H7 (cell line): ENCODE results near the gene EPS8L1. TPM values are rescaled to one million over a fixed set of nuclear protein-coding genes. Genes with fewer than 3 reads are reported as not detected.
A peak's percentile ranks its signal among the peaks of the same experiment; 100 is the strongest.

Experiments used
- DNase-seq: peaks from one replicate; pipeline ENCODE4 v3.0.0; 2012
- H3K27me3 ChIP-seq: 2 replicates; pipeline ENCODE4 v1.6.0; 2011; ENCODE audit warnings: mild to moderate bottlenecking, low read length; ENCODE audit not compliant: control insufficient read depth, insufficient read depth
- H3K36me3 ChIP-seq: replicated peaks from 2 replicates; pipeline ENCODE4 v1.5.1; 2011; ENCODE audit warnings: low read length; ENCODE audit not compliant: control insufficient read depth, insufficient read depth
- H3K4me3 ChIP-seq: 2 replicates; pipeline ENCODE4 v1.5.1; 2011; ENCODE audit warnings: low read depth, mild to moderate bottlenecking, control low read depth, low read length, moderate library complexity; ENCODE audit not compliant: insufficient read depth
- total RNA-seq: library from RNA; depleted of rRNA; stranded (reverse); fragments of >200 nt; shearing (Covaris generic); gene quantifications from 2 replicates; pipeline ENCODE4 v1.2.3, GENCODE V29; 2014

The EPS8L1 gene
- total RNA-seq, 1 experiment from 2014 or later: 20.0 TPM

GRCh38 chr19:55091126-55091910 lies 15.6 kb downstream of the EPS8L1 start:
- no peak for DNase-seq
- Histone ChIP-seq H3K4me3 (no peak overlapping the region; the same call in 1 of the 2 replicates), H3K36me3 (no peaks in the 10 kb centered on the region; the same call in 1 of the 2 replicates), H3K27me3 (peaks cover 15% of the 10 kb centered on the region)

- Histone ChIP-seq H3K4me3 (peak overlapping the region; percentile 58), H3K27me3 (peaks cover 11% of the 10 kb centered on the region)
- DNase-seq: peak; percentile 99
These were observed 16.3 kb downstream of the EPS8L1 start for GRCh38 chr19:55091955-55092354.

GRCh38 chr19:55092423-55093318 lies 17.0 kb downstream of the EPS8L1 start:
- Histone ChIP-seq H3K4me3 (peak overlapping the region; percentile 58), H3K27me3 (peaks cover 7% of the 10 kb centered on the region; the same call in 1 of the 2 replicates), H3K36me3 (no peaks in the 10 kb centered on the region; the same call in 1 of the 2 replicates)
- peak; percentile 97 for DNase-seq

More at GRCh38 chr19:55091955-55092354, 16.3 kb downstream of the EPS8L1 start:
- no peaks in the 10 kb centered on the region; the same call in 1 of the 2 replicates for H3K36me3 ChIP-seq

DNA sequence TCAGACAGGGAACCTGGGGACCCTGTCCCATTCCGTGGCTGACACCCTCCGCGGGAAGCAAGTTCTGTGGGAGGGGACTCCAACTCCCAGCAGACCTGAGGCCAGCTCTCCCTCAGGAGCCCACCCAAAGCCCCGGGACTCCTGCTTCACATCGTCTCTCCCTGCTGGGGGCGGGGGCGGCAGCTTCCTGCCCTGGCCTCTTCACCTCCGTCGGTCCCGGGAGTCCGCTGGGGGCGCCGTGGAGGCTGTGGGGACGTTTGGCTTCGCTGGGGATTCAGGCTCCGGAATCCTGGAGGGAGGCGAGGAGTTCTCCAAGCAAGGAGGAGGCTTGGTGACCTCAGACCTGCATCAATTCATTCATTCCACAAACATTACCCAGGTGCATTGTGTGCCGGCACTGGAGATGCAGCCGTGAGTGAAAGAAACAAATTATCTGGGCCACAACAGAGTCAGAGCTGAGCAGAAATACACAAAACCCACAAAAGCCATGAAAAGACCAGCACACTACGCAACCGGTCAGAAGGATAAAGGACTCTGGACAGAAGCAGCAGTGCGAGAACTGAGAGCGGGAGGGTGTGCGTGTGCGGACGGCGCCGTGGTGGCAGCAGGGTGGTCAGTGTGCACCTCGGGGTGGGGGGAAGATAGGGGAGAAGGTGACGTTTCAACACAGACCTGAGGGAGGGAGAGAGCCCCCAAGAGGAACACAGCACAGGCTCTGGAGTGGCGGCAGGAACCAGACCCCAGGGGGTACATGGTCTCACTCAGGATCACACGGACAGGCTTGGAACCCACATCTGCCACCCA lies 19.0 kb downstream of the EPS8L1 start:
- peak; percentile 90 for DNase-seq
- Histone ChIP-seq H3K27me3 (no peaks in the 10 kb centered on the region), H3K36me3 (no peaks in the 10 kb centered on the region; the same call in 1 of the 2 replicates), H3K4me3 (no peak overlapping the region)

GRCh38 chr19:55095260-55096060 lies 19.8 kb downstream of the EPS8L1 start:
- no peaks in the 10 kb centered on the region for H3K27me3 ChIP-seq
- H3K4me3 ChIP-seq: no peak overlapping the region
- no peaks in the 10 kb centered on the region; the same call in 1 of the 2 replicates for H3K36me3 ChIP-seq
- peak; percentile 82 for DNase-seq

DNA sequence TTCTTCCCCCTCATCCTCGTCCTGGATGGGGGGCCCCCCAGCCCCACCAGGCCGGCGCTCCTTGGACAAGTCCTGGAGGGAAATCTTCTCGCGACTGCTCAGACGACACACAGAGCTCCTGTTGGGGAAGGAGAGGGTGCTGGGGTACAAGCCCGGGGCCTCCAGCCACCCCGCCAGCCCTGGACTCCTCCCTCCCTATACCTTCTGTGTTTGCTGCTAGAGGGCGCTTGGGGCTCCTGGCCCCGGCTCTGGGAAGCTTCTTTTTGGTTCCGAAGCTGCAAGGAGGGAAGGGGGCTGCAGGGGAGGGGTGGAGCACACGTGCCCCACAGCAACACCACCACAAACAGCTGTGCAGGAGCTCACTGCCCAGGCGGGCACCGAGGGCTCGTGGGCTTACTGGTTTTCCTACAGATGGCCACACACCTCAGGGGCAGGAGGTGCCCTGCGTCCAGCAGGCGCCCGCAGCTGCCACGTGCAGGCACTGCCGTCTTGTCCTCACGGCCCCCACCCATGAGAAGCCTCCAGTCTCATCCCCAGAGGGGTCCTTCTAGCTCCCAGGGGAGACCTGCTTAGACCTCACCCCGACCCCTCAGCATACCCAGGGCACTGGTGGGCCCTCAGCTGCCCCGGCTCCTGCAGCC lies 20.5 kb downstream of the EPS8L1 start:
- peak; percentile 86 for DNase-seq
- H3K36me3 ChIP-seq: no peaks in the 10 kb centered on the region; the same call in 1 of the 2 replicates
- H3K4me3 ChIP-seq: no peak overlapping the region
- H3K27me3 ChIP-seq: no peaks in the 10 kb centered on the region

GRCh38 chr19:55097864-55098715 lies 22.4 kb downstream of the EPS8L1 start:
- peak; percentile 46 for DNase-seq
- no peak overlapping the region for H3K4me3 ChIP-seq
- H3K36me3 ChIP-seq: no peaks in the 10 kb centered on the region

GRCh38 chr19:55098716-55099556 lies 23.3 kb downstream of the EPS8L1 start:
- H3K36me3 ChIP-seq: peaks cover 2% of the 10 kb centered on the region
- DNase-seq: peak; percentile 80
- no peaks in the 10 kb centered on the region for H3K27me3 ChIP-seq
- no peak overlapping the region for H3K4me3 ChIP-seq

More at GRCh38 chr19:55097864-55098715, 22.4 kb downstream of the EPS8L1 start:
- no peaks in the 10 kb centered on the region for H3K27me3 ChIP-seq

GRCh38 chr19:55099557-55100506 lies 24.2 kb downstream of the EPS8L1 start:
- H3K36me3 ChIP-seq: peaks cover 2% of the 10 kb centered on the region
- DNase-seq: peak; percentile 82
- H3K27me3 ChIP-seq: no peaks in the 10 kb centered on the region
- H3K4me3 ChIP-seq: no peak overlapping the region

DNA sequence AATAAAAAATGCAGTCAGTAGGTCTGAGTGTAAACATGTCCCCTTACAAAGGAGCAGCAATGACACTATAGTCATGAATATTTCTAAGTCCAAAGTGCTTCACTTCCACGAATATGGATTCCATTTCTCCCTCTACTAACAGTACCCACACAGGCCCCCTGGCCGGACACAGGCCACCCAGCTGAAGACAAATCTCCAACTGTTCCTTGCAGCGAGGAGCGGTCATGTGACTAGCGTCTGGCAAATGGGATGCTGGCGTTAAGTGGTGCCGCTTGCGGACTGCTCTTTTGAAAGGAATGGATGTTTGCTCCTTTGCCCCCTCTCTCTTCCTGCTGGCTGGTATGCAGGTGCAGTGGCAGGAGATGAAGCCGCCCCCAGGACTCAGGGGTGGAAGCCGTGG lies 25.6 kb downstream of the EPS8L1 start:
- H3K4me3 ChIP-seq: no peak overlapping the region
- DNase-seq: no peak
- no peaks in the 10 kb centered on the region for H3K27me3 ChIP-seq
- peaks cover 2% of the 10 kb centered on the region for H3K36me3 ChIP-seq

DNA sequence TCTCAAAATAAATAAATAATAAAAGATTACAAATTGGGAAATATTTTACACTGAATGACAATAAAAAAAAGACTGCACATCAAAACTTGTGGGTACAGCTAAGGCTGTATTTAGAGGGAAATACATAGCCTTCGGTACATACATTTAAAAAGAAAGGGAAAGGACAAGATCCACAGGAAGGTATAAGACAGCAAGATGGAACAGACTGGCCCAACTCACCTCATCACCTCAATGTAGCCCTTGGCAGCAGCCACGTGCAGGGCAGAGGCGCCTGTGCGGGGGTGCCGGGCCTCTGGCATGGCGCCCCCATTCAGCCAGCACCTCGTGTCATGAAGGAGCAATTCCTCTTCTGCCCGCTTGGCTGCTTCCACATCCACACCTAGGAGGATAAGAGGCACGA lies 27.5 kb downstream of the EPS8L1 start:
- no peaks in the 10 kb centered on the region for H3K27me3 ChIP-seq
- no peak overlapping the region for H3K4me3 ChIP-seq
- peak; percentile 26 for DNase-seq
- peaks cover 2% of the 10 kb centered on the region for H3K36me3 ChIP-seq
